8988T (cell line): Measurements from ENCODE around the gene FEM1C.

Experiments used
- DNase-seq: peaks from one replicate; pipeline ENCODE4 v3.0.0; 2011

FEM1C gene

DNA sequence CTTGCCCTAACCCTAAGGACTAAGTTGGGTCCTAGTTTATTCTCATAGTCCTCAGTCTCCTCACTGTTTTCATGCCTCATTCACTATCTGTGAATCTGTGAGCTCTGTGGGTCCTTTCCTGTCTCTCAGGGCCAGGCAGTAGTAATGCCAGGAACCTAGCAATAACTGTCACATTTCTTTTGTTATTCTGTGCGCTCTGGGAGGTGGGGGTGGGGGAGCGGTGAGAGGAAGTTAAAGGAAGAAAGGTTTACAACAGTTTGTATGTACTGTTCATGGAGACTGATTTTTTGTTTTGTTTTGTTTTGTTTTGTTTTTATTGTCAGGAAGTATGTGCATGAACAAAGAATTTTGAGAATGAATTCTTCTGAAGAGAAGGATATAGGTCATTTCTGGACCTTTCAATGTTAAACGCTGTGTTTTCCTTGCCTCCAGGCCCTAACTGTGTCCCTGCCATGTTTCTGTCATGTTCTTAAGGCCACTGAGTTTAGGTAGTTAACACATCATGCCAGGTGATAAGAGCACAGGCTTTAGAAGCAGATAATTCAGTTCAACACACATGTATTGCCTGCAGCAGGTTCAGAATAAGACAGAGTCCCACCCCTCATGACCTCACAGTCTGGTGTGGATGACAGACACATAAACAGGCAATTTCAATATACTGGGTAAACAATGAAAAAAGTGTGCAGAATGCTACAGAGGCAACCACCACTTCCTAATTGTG is 13.3 kb upstream of the FEM1C start:
- DNase-seq, result no peak

DNA sequence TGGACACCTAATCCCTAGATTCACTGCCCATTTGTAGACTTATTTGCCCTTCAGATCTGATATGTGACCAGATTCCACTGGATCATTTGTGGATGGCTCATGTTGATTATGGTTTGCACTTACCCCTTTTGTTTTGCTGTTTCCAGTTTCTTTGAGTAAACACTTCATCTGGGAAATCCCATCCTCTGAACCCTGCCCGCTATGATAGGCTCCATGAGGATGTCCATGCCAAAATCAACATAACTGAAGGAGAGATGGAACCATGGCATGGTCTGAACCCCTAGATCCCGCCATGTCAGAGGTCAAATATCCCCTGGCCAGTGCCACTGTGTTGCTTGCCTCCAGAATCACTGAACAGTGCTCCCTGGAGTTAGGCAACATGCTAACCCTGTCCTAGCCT is 11.7 kb upstream of the FEM1C start:
- DNase-seq, result no peak

- DNase-seq, result no peak
Observed at GRCh38 chr5:115555084-115555633, 10.6 kb upstream of the FEM1C start.

DNA sequence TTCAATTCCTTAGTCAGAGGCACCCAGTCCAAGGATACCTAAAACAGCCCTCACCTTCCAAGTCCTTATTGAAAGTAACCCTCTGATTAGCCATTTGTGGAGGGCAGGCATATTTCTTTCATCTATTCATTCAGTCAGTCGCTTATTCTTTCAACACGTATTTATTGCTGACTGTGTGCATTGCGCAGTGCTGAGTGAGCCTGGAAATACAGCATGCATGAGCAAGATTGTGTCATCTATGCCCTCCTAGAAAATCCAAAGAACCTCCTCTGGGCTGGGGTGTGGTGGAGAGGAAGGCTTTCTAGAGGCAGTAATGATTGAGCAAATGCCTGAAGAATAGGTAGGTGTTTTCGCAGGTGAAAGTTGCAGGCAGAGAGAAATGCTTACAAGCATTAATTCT is 8.5 kb upstream of the FEM1C start:
- no peak for DNase-seq

DNA sequence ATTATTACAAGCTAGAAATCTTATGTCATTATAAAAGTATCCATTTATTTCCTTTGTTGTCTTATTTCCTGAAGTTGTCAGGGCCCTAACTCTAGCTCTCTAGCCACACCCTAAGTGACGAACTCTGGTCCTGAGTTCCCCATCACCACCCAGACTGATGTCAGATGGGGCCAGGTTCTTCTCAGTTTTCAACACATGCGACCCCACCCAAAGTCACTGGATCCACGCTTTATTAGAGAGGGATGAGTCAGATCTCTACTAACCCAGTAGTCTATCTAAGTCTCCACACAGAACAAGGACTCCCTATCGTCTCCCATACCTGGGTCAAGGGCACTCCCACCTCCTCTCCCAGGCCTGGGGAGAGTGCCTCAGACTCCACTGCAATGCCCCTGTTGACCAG is 6.8 kb upstream of the FEM1C start:
- DNase-seq, result no peak

DNA sequence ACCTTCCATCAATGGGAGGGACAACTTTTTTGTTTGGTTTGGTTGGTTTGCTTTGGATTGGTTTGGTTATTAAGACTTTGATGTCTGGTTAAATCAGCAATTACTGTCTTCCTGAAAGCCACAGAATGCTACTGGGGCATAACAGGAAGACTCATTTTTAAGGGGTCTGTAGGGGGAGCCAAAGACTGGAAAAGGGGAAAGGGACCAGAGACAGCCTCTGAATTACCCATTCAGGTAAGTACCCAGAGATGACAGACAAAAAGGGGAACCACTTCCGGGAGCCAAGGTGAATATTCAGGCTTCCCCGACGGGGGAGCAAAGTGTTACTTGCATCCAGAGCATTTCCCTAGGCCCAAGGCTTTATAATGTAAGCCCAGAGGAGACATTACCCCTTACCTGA is 4.6 kb upstream of the FEM1C start:
- DNase-seq, result peak; percentile 28

- DNase-seq, result no peak
Observed at GRCh38 chr5:115548683-115549082, 4.1 kb upstream of the FEM1C start.

- DNase-seq, result no peak
Observed at GRCh38 chr5:115545351-115545882, 842 bp upstream of the FEM1C start.

GRCh38 chr5:115544043-115544435 is 536 bp downstream of the FEM1C start:
- no peak for DNase-seq

DNA sequence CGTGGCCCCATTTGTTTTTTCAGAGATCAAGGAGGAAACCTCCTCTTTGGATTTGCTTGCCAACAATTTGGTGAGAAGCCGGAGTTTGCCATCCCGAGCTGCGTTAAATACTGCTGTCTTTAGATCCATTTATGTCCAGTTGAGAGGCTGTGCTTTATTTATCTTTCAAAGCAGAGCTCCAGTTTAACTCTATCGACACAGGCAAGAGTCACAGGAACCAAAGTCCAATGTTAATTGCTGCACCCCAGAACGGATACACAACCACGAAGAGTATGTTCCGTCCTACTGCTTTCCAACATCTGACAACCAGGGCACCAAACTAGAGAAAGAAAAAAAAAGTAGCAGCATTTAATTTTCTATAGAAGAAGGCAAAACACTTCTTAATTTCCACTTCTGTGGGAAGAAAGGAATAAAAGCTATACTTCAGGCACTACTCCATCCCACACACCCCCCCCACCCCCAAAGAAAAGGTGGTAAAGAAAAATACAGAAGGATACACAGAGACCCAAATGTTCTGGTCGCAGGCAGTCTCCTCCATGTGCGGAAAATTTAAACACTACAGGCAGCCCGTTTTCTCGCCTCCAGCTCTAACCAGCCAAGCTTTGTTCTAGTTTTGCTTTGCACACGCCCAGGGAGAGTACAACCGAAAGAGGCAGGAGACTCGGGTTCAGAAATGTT is 1.1 kb downstream of the FEM1C start:
- no peak for DNase-seq

DNA sequence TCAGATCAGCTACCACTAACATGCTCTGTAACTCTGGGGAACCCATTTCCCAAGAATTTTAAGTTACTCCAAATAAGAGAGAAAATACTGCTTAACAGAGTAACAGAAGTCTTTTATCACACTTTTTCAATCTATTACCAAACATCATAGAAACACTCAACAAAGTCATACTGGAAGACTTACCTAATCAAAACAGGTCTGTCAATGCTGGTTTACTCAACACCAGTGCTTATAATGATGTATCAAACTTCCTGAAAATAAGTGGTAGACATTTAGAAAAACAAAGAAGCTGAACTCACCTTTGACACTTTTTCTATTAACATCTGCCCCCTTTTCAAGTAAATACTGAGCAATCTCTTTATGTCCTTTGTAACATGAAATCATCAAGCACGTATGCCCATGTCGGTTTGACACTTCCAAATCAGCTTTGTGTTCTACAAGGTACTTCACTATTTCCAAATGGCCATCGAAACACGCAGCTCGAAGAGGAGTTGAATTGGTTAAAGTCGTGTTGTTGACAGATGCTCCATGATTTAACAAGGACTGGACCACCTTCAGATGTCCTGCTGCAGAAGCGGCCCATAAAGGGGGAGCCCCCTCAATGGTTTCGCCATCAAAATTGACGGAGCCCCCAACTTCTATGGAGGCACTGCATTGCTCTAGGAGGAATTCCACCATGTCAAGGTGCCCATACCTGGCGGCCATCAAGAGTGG is 1.8 kb downstream of the FEM1C start:
- DNase-seq, result no peak

- DNase-seq, result no peak
Observed at GRCh38 chr5:115542086-115542485, 2.5 kb downstream of the FEM1C start.

GRCh38 chr5:115541611-115542010 is 3.0 kb downstream of the FEM1C start:
- DNase-seq, result no peak

DNA sequence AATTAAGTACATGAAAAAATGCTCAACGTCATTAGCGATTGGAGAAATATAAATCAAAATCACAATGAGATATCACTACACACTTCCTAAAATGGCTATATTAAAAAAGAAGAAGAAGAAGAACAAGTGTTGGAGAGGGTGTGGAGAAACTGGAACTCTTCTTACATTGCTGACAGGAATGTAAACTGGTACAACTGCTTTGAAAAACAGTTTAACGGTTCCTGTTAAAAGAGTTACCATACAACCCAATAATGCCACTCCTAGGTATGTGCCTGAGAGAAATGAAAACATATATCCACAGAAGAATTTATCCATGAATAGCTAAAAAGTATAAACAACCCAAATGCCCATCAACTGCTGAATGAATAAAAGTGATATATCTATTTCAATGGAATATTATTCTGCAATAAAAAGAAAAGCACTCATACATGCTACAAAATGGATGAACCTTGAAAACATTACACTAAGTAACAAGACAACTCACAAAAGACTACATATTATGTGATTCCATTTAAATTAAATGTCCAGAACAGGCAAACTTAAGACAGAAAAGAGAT is 9.0 kb downstream of the FEM1C start:
- no peak for DNase-seq

- DNase-seq, result no peak
Observed at GRCh38 chr5:115532517-115532916, 12.1 kb downstream of the FEM1C start.

GRCh38 chr5:115531787-115532367 is 12.7 kb downstream of the FEM1C start:
- no peak for DNase-seq

DNA sequence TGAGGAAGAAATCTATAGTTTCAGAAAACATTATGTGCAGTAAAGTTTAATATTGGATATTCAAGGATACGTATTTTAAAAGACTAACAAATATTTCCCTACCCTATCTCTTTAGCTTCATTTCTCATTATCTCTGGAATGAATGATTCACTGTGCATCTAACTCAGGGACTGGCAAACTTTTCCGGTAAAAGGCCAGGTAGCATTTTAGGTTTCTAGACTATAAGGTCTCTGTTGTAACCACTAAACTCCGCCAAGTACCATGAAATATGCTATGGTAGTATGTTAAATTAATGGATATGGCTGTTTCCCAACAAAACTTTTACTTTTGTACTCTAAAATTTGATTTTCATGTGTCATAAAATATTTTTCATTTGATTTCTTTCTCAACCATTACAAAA is 13.2 kb downstream of the FEM1C start:
- DNase-seq, result no peak

GRCh38 chr5:115530426-115530825 is 14.1 kb downstream of the FEM1C start:
- no peak for DNase-seq

GRCh38 chr5:115526604-115527003 is 18.0 kb downstream of the FEM1C start:
- no peak for DNase-seq

DNA sequence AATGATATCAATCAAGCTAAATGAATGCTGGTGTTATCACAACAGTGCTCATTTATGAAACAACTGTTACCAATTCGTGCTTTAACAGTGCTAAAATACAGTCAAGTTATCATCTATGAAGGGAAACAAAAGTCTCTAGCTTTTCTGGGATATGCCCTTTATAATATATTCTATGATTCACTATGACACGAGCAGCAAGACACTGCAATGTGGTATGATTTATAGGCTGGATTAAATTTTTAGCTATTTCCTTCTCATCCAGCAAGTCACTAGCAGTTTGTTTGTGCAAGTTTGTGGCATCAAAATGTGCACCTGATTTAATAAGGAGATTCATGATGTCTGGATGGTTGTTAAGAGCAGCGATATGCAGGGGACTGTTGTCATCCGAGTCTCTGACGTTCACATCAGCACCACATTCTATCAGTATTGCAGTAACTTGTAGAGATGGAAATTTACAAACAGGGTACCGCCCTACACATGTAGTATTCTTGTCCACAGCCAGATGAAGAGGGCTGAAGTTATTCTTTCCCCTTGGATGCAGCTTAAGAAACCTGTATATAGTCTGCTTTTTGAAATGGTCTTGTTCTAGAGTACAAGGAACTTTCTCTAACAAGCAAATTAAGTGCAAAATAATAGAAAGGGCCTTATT is 20.3 kb downstream of the FEM1C start:
- DNase-seq, result no peak

DNA sequence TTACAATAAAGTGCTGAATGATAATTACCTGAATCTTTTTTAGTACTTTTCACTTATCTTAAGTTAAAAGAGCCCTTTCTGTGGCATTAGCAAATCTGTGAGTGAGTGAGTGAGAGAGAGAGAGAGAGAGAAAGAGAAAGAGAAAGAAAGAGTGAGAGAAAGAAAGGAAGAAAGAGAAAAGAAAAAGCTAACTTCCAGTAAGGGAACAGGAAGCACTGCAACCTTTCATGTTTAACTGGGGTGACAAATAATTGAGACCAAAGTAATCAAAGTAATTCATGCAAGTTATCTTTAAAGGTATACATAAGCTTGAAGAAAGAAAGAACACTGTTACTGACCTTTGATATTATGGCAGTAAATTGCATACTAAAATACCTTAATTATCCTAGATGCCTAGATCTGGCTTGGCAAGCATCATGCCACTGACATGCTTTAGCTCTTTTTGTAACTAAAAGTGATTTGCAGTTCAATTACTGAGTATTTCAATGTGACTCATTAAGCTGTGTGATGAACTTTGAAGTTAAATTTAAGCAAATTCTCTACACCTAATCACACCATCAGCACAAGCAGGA is 21.7 kb downstream of the FEM1C start:
- DNase-seq, result no peak

GRCh38 chr5:115520191-115520590 is 24.4 kb downstream of the FEM1C start:
- DNase-seq, result no peak
